Nucleus accumbens (tissue), 56 donors: ENCODE data around the gene RGL2.
A peak's percentile ranks its signal among the peaks of the same experiment; 100 is the strongest.
"Not testable (repeated sequence)": the region's sequence is repeated elsewhere in the genome, so short reads cannot be mapped to it uniquely, and the experiment has no call there.

Experiments
- DNase-seq, 56 donors: peaks; one replicate each; lab custom pipeline; 2025; lab: John Stamatoyannopoulos, UW

RGL2 gene, protein sequence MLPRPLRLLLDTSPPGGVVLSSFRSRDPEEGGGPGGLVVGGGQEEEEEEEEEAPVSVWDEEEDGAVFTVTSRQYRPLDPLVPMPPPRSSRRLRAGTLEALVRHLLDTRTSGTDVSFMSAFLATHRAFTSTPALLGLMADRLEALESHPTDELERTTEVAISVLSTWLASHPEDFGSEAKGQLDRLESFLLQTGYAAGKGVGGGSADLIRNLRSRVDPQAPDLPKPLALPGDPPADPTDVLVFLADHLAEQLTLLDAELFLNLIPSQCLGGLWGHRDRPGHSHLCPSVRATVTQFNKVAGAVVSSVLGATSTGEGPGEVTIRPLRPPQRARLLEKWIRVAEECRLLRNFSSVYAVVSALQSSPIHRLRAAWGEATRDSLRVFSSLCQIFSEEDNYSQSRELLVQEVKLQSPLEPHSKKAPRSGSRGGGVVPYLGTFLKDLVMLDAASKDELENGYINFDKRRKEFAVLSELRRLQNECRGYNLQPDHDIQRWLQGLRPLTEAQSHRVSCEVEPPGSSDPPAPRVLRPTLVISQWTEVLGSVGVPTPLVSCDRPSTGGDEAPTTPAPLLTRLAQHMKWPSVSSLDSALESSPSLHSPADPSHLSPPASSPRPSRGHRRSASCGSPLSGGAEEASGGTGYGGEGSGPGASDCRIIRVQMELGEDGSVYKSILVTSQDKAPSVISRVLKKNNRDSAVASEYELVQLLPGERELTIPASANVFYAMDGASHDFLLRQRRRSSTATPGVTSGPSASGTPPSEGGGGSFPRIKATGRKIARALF

GRCh38 chr6:33298773-33299236, at the start of gene RGL2:
TSS of gene RGL2 (minus strand) at chr6:33298942. CDS start at chr6:33298610, 332 bp downstream.
- peak in 49 of 56 donors; percentile 50 to 90 (median 80) for DNase-seq

DNA sequence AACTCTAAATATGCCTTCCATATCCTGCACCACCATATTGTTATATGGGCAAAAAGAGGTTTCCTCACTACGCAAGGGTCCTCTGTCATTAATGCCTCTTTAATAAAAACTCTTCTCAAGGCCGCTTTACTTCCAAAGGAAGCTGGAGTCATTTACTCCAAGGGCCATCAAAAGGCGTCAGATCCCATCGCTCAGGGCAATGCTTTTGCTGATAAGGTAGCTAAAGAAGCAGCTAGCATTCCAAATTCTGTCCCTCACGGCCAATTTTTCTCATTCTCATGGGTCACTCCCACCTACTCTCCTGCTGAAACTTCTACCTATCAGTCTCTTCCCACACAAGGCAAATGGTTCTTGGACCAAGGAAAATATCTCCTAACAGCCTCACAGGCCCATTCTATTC, 49.1 kb upstream of the RGL2 start:
- no peak for DNase-seq

- not testable (repeated sequence) for DNase-seq
Measured at GRCh38 chr6:33346972-33347371, 48.2 kb upstream of the RGL2 start.

DNA sequence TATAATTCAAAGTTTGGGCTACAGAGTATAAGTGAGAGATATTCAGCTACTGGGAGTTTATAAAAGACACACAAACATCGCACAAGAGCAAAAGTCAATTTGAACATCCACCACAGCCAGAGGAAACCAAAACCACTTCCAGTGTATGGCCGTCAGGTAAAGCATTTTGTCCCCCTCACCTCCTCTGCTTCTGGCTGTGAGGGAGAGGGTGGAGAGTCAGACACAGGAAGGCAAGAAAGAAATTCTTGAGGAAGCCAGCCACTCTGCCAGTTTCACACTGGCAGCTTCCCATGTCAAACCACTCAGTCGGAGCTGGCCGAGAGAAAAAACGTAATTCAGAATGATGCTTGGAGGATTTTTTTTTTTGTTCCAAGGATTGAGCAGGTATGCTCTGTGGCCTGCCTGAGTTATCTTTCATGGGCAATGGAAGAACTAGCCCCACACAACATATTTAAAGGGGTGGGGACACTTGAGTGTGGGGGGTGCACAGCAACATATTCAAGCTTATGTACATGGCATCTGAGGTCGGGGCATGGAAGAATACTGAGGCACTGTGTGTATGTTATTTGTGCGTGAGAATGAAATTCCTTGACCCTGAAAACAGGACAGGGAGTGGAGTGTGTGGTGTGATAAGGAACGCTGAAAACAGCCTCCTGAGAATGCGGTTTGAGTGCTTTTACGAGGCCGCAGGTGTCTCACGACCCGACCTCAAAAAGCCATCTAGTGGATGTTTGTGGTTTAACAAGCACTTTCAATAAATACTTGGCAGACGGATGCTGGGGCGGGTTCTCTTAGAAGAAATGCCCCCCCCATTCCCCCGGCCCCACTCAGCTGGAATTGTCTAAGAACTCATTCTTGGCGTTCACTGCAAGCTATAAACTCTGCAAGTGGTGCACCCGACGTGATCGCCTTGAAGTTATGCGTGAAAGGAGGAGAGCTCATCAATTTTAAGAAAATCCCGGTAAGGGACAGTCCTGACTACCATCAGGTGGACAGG, 46.3 kb upstream of the RGL2 start:
- DNase-seq = peak in 30 of 56 donors; percentile 2 to 50 (median 6)

GRCh38 chr6:33343953-33344611, 45.3 kb upstream of the RGL2 start:
- no peak for DNase-seq

DNA sequence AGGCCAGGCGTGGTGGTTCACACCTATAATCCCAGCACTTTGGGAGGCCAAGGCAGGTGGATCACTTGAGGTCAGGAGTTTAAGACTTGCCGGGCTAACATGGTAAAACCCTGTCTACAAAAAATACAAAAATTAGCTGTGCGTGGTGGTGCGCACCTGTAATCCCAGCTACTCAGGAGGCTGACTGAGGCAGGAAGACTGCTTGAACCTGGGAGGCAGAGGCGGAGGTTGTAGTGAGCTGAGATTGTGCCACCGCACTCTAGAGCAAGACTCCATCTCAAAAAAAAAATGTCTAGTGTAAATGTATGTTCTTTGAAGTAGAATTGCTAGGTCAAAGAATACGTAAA, 44.8 kb upstream of the RGL2 start:
- DNase-seq = not testable (repeated sequence)

- no peak for DNase-seq
Measured at GRCh38 chr6:33339193-33339592, 40.5 kb upstream of the RGL2 start.

GRCh38 chr6:33336495-33336894, 37.8 kb upstream of the RGL2 start:
- no peak for DNase-seq

GRCh38 chr6:33335916-33336315, 37.2 kb upstream of the RGL2 start:
- DNase-seq = no peak

DNA sequence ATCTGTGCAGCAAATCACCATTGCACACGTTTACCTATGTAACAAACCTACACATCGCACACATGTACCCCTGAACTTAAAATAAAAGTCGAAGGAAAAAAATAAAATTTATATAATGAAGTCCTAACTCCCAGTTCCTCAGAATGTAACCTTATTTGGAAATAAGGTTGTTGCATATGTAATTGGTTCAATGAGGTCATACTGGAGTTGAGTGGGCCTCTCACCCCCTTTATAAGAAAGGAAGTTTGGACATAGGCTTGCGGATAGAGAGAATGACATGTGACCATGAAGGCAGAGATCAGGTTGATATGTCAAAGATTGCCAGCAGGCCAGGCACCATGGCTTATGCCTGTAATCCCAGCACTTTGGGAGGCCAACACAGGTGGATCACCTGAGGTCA, 34.9 kb upstream of the RGL2 start:
- no peak for DNase-seq

DNA sequence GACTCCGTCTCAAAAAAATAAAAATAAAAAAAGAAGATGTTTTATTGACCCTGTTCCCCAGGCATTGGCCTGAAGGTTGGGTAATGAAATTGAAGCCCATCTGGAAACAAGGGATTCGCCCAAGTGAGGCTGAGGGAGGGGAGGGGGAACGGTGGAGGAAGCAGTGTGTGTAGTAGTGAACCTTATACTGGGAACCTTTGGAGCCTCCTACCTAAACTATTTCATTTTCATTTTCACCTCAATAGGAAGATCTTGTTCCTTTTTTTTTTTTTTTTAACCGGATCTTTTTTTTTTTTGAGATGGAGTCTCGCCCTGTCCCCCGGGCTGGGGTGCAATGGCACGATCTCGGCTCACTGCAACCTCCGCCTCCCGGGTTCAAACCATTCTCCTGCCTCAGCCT, 32.0 kb upstream of the RGL2 start:
- no peak for DNase-seq

DNA sequence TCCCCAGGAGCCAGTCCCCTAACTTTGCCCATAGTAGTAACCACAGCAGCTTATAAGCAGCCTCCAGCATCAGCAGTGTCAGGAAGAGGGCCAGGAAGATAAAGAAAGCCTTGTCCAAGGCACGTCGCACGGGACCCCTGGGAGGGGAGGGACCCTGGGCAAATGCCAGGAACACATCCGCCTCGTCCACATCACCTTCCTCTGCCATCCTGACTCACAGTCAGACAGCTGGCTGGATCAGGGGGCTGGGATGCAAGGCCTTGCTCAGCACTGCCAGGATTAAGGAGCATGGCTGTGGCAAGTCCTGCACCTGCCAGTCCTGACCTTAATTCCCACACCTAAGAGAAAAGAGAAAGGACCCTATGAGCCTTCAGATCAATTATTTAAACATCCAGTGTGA, 30.3 kb upstream of the RGL2 start:
- no peak for DNase-seq

DNA sequence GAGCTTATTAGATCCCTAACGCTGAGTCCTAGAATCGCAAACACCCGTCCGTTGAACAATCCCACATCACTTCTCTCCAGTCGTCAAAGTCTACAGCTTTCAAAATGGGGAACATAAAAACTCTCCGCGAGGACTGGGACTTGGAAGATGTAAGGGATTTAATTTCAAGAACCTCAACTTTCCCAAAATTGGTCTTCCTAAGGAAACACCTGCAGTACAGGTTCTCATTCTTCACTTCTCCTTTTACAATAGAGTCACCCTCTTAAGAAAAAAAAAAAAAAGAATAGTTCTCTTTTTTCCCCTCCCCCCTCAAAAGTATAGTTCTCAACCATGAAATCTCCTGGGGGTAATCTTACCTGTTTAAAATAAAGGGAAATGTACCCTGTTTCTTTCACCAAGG, 25.4 kb upstream of the RGL2 start:
- DNase-seq = no peak

DNA sequence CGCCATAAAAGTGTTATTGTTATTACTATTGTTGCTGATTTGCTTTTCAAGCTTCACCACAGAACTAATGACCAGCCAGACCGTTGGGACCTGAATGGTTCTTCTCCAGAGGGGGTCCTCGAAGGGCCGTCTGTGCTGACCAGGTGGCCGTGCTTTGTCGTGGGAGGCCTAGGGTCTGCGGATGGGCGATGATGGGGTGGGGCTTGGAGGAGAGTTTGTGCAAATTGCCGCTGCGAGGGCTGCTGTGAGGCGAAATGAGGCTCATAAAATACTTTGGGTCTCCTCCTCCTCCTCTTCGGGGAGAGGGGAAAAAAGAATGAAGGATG, 24.8 kb upstream of the RGL2 start:
- peak in 3 of 56 donors; percentile 28 to 37 (median 36) for DNase-seq

- no peak for DNase-seq
Measured at GRCh38 chr6:33321227-33321626, 22.5 kb upstream of the RGL2 start.

- DNase-seq = no peak
Measured at GRCh38 chr6:33320315-33321181, 21.8 kb upstream of the RGL2 start.

- DNase-seq = no peak
Measured at GRCh38 chr6:33319939-33320314, 21.2 kb upstream of the RGL2 start.

GRCh38 chr6:33318426-33319073, 19.8 kb upstream of the RGL2 start:
- no peak for DNase-seq
